Panc1 (cell line): ENCODE measurements around the gene TACR1. TPM values are rescaled to one million over a fixed set of nuclear protein-coding genes. Genes with fewer than 3 reads are reported as not detected.
A peak's percentile ranks its signal among the peaks of the same experiment; 100 is the strongest.

Experiments
- ATAC-seq: fragments of 200-7000 bp; cut with Tn5 transposase; 2 replicates; pipeline ENCODE4 v1.9.1; 2020; ENCODE audit warnings: mild to moderate bottlenecking, moderate library complexity
- BruUV-seq: library from RNA; stranded (reverse); fragments of 400-500 nt; replicated peaks from 2 replicates; lab custom pipeline; 2021; lab: Mats Ljungman, UMichigan
- CTCF ChIA-PET: fragments of 300-600 bp; sonication (Branson Sonifier 250); formaldehyde crosslinking; loops from one replicate; lab custom pipeline; 2022; ENCODE audit warnings: antibody characterized with exemption; lab: Charles Lee
- POLR2A ChIA-PET: fragments of 300-600 bp; sonication (Branson Sonifier 250); formaldehyde crosslinking; loops from one replicate; lab custom pipeline; 2022; ENCODE audit warnings: antibody characterized with exemption; lab: Charles Lee
- DNase-seq: peaks from one replicate; pipeline ENCODE4 v3.0.0-alpha.2; 2010; ENCODE audit warnings: low read depth, low spot score
- H3K27ac ChIP-seq: 2 replicates; pipeline ENCODE4 v1.5.1; 2011; ENCODE audit warnings: mild to moderate bottlenecking, low read length, inconsistent platforms
- H3K27me3 ChIP-seq: fragments of 200-500 bp; sonication (Bioruptor generic); 2 replicates; pipeline ENCODE4 v1.6.0; 2014; ENCODE audit warnings: low read length, inconsistent platforms; ENCODE audit not compliant: control insufficient read depth, insufficient read depth
- H3K36me3 ChIP-seq: fragments of 200-500 bp; sonication (Bioruptor generic); 2 replicates; pipeline ENCODE4 v1.5.1; 2014; ENCODE audit warnings: inconsistent platforms, mild to moderate bottlenecking, low read length, moderate library complexity; ENCODE audit not compliant: control insufficient read depth, insufficient read depth
- H3K4me1 ChIP-seq: 2 replicates; pipeline ENCODE4 v1.5.1; 2011; ENCODE audit warnings: inconsistent platforms, mild to moderate bottlenecking, low read length, moderate library complexity; ENCODE audit not compliant: control insufficient read depth, insufficient read depth
- H3K4me3 ChIP-seq, 2 experiments: 2 replicates each; pipeline ENCODE4 v1.5.1; 2011 to 2012; ENCODE audit warnings: low read depth in 2 of 2, low read length in 2 of 2, mild to moderate bottlenecking in 2 of 2, inconsistent platforms in 1 of 2, moderate library complexity in 1 of 2
- H3K9me3 ChIP-seq: fragments of 200-500 bp; sonication (Bioruptor generic); 2 replicates; pipeline ENCODE4 v1.5.1; 2014; ENCODE audit warnings: low read depth, mild to moderate bottlenecking, inconsistent platforms, low read length, moderate library complexity; ENCODE audit not compliant: control insufficient read depth, insufficient read depth
- CTCF ChIP-seq: fragments of 450-650 bp; IDR thresholded peaks from 2 replicates; pipeline ENCODE4 v1.5.1; 2017; ENCODE audit warnings: mild to moderate bottlenecking
- POLR2AphosphoS5 ChIP-seq: IDR thresholded peaks from 2 replicates; pipeline ENCODE4 v1.6.1; 2012; ENCODE audit warnings: mild to moderate bottlenecking, low read depth, low read length, moderate library complexity
- REST ChIP-seq, 2 experiments: IDR thresholded peaks; 2 replicates each; pipeline ENCODE4 v1.6.1; 2011 to 2012; ENCODE audit warnings: low read depth in 2 of 2, control low read depth in 1 of 2, low read length in 1 of 2, mild to moderate bottlenecking in 1 of 2, moderate library complexity in 1 of 2; ENCODE audit not compliant: insufficient read depth in 1 of 2
- SIN3A ChIP-seq: IDR thresholded peaks from 2 replicates; pipeline ENCODE4 v1.6.1; 2012; ENCODE audit warnings: low read depth, mild to moderate bottlenecking, low read length, moderate library complexity, borderline replicate concordance; ENCODE audit not compliant: insufficient read depth
- TCF7L2 ChIP-seq: IDR thresholded peaks from 2 replicates; pipeline ENCODE4 v1.6.1; 2011; ENCODE audit warnings: mild to moderate bottlenecking, low read depth, low read length, inconsistent platforms
- in situ Hi-C: cut with HindIII; loops from 2 replicates; pipeline ENCODE4 v1.10.0; 2016; ENCODE audit warnings: low sequenced_read_pairs, low pct_unique_long_range_greater_than_20kb
- intact Hi-C: fragments of 100-400 bp; cut with micrococcal nuclease; formaldehyde crosslinking; loops from one replicate; pipeline ENCODE4 v1.10.0; 2022; ENCODE audit not compliant: unreplicated experiment
- total RNA-seq: library from RNA; stranded (reverse); gene quantifications from one replicate; pipeline ENCODE4 v1.2.1, GENCODE V29; 2021; ENCODE audit not compliant: unreplicated experiment

The TACR1 gene
- total RNA-seq, 1 experiment from 2014 or later: not detected

GRCh38 chr2:75108937-75109482 lies 90.3 kb downstream of the TACR1 start:
- in situ Hi-C loops: no loop called here
- ATAC-seq (peak; percentile 60; the same call in 1 of the 2 replicates), DNase-seq (no peak)
- Histone ChIP-seq H3K36me3 (no peaks in the 10 kb centered on the region), H3K4me3 (no peak overlapping the region), H3K4me1 (no peaks in the 10 kb centered on the region), H3K27ac (no peak overlapping the region), H3K9me3 (no peaks in the 10 kb centered on the region), H3K27me3 (no peaks in the 10 kb centered on the region; the same call in 1 of the 2 replicates)
- BruUV-seq: no TSS peak
- TF ChIP-seq SIN3A (no peak), TCF7L2 (no peak), POLR2AphosphoS5 (no peak), REST (IDR thresholded peaks at IDR 0.05; ENCODE audit: insufficient read depth in 1 of 2, low read depth in 2 of 2, low read length in 1 of 2) (no peak)
- intact Hi-C loops: no loop called here
- ChIA-PET POLR2A (no interaction called here), CTCF (no interaction called here)

GRCh38 chr2:75102011-75102410 lies 97.3 kb downstream of the TACR1 start:
- no peak for TF ChIP-seq POLR2AphosphoS5
- no peak for TF ChIP-seq TCF7L2
- TF ChIP-seq SIN3A: no peak
- no peak for TF ChIP-seq CTCF
- no peak for TF ChIP-seq REST (IDR thresholded peaks at IDR 0.05; ENCODE audit: insufficient read depth in 1 of 2, low read depth in 2 of 2, low read length in 1 of 2)
- BruUV-seq: no TSS peak

More at GRCh38 chr2:75102011-75102410, 97.3 kb downstream of the TACR1 start:
- intact Hi-C loops: no loop called here
- Histone ChIP-seq H3K9me3 (no peaks in the 10 kb centered on the region), H3K27ac (no peak overlapping the region), H3K4me3 (no peak overlapping the region), H3K27me3 (no peaks in the 10 kb centered on the region), H3K4me1 (0 out of 2 replicates have a peak, but pooled peaks cover 4% of the 10 kb centered on the region), H3K36me3 (no peaks in the 10 kb centered on the region)
- in situ Hi-C loops: no loop called here
- DNase-seq (no peak), ATAC-seq (no peak)
- CTCF ChIA-PET: no interaction called here
- POLR2A ChIA-PET: no interaction called here
